GM21717 (cell line): ENCODE results near the gene ARHGAP29.

Experiments used
- ATAC-seq: cut with Tn5 transposase; IDR thresholded peaks from one replicate; pipeline ENCODE4 v1.9.1; 2021; ENCODE audit warnings: mild to moderate bottlenecking, moderate library complexity; ENCODE audit not compliant: unreplicated experiment

ARHGAP29 gene

GRCh38 chr1:94125551-94126514 is 111.6 kb downstream of the ARHGAP29 start:
- ATAC-seq = no peak

- no peak for ATAC-seq
Measured at GRCh38 chr1:94124538-94124937, 112.8 kb downstream of the ARHGAP29 start.

GRCh38 chr1:94122201-94122970 is 115.0 kb downstream of the ARHGAP29 start:
- ATAC-seq = no peak
